ENCODE results near the gene SLC26A11. TPM values are rescaled to one million over a fixed set of nuclear protein-coding genes. Genes with fewer than 3 reads are reported as not detected.
A peak's percentile ranks its signal among the peaks of the same experiment; 100 is the strongest.

SLC26A11 gene
- total and polyA plus RNA-seq, 2 of the 13 experiments (the other 11 are each of a cell fraction or from before 2014, with no cell fraction given) = 8.7 to 13.2 TPM

DNA sequence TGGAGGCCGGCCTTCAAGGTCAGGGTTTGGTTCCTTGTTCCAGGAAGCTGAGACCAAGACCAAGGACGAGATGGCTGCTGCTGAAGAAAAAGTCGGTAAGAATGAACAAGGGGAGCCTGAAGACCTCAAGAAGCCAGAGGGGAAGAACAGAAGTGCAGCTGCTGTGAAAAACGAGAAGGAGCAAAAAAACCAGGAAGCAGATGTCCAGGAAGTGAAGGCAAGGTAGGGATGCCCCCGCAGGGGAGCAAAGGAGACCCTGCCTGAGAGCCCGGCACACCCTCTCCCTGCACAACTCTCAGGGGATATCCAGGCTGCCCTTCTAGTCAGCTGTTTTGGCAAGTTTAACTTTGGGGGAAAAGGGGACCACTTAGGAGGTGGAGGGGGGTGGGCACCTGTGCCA lies 69.4 kb downstream of the SLC26A11 start:
- H3K4me3 ChIP-seq (replicated peaks in 1 of 3; ENCODE audit: insufficient read depth in 1 of 3, low read depth in 2 of 3, low read length in 3 of 3) = no peak overlapping the region
- no peaks in the 10 kb centered on the region for H3K27me3 ChIP-seq (ENCODE audit: control insufficient read depth in 1 of 2, insufficient read depth in 2 of 2, low read length in 2 of 2)
- no peak for ATAC-seq
- no peak overlapping the region for H3K4me2 ChIP-seq (ENCODE audit: low read depth, low read length)
- peaks cover 14% of the 10 kb centered on the region for H3K4me1 ChIP-seq (ENCODE audit: insufficient read depth, low read length)
- POLR2A ChIA-PET = no interaction called here
- H3K9ac ChIP-seq (ENCODE audit: insufficient read depth, low read depth, low read length) = no peak overlapping the region
- peaks cover 26 to 50% of the 10 kb centered on the region in 2 experiments for H3K36me3 ChIP-seq (replicated peaks in 1 of 2; ENCODE audit: control insufficient read depth in 1 of 2, insufficient read depth in 2 of 2, low read length in 2 of 2)
- TF ChIP-seq NFRKB (IDR thresholded peaks at IDR 0.05) (no peak), ZNF75D (CRISPR knock-in tag; IDR thresholded peaks at IDR 0.05; ENCODE audit: borderline replicate concordance) (no peak), CEBPG (CRISPR knock-in tag; IDR thresholded peaks at IDR 0.05) (no peak), ZNF841 (CRISPR knock-in tag; IDR thresholded peaks at IDR 0.05; ENCODE audit: borderline replicate concordance) (no peak), ZNF335 (CRISPR knock-in tag; IDR thresholded peaks at IDR 0.05) (no peak), ZZZ3 (CRISPR knock-in tag; IDR thresholded peaks at IDR 0.05; ENCODE audit: borderline replicate concordance) (no peak), ZNF143 (CRISPR knock-in tag; IDR thresholded peaks at IDR 0.05) (no peak), PPARG (CRISPR knock-in tag; conservative IDR thresholded peaks at IDR 0.05) (no peak)
- TF ChIP-seq, protein P1, sequence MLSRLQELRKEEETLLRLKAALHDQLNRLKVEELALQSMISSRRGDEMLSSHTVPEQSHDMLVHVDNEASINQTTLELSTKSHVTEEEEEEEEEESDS (CRISPR knock-in tag; IDR thresholded peaks at IDR 0.05; ENCODE audit: borderline replicate concordance) = no peak
- no peak for DNase-seq (ENCODE audit: low spot score)
- intact Hi-C loops (cut with micrococcal nuclease; ENCODE audit: unreplicated experiment) (no loop called here), in situ Hi-C loops (cut with HindIII; ENCODE audit: extremely low pct_ligation_motif_present, low pct_unique_long_range_greater_than_20kb) (no loop called here)
- no peak overlapping the region for H2AFZ ChIP-seq (ENCODE audit: low read length)
- FAIRE-seq = no peak
- no TSS peak for BruUV-seq (replicated peaks)
- H3K79me2 ChIP-seq (ENCODE audit: insufficient read depth, low read length) = no peaks in the 10 kb centered on the region
- no peaks in the 10 kb centered on the region for H4K20me1 ChIP-seq (ENCODE audit: insufficient read depth, low read length)
- no peaks in the 10 kb centered on the region for H3K9me3 ChIP-seq (ENCODE audit: low read length)
- WGBS (ENCODE audit: low lambda C conversion rate) = 95% methylated on average over 6 of the region's 6 CpGs
- no peak overlapping the region for H3K27ac ChIP-seq (ENCODE audit: extremely low read length, insufficient read depth, low read length)
- CTCF ChIA-PET (ENCODE audit: low intra/inter-chr PET ratio, low total read pairs) = no interaction called here

DNA sequence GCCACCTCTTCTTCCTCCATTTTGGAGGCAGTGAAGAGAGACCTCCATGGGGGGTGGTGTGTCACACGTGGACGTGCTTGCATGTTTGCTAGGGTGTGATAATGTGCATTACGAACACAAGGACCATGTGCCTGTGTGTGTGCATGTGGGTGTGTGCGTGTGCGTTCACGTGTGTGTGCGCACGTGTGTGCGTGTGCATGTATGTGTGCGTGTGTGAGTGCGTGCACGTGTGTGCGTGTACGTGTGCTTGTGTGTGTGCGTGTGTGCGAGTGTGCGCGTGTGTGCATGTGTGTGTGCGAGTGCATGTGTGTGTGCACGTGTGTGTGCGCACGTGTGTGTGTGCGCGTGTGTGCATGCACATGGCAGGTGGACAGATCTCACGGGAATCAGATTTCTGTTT lies 69.9 kb downstream of the SLC26A11 start:
- H4K20me1 ChIP-seq (ENCODE audit: insufficient read depth, low read length) = no peaks in the 10 kb centered on the region
- no peaks in the 10 kb centered on the region for H3K79me2 ChIP-seq (ENCODE audit: insufficient read depth, low read length)
- intact Hi-C loops (cut with micrococcal nuclease; ENCODE audit: unreplicated experiment) = no loop called here
- ATAC-seq = no peak
- no peak overlapping the region for H2AFZ ChIP-seq (ENCODE audit: low read length)
- no peak overlapping the region for H3K4me2 ChIP-seq (ENCODE audit: low read depth, low read length)
- H3K4me1 ChIP-seq (ENCODE audit: insufficient read depth, low read length) = peaks cover 14% of the 10 kb centered on the region
- H3K9ac ChIP-seq (ENCODE audit: insufficient read depth, low read depth, low read length) = no peak overlapping the region
- H3K4me3 ChIP-seq (replicated peaks in 1 of 3; ENCODE audit: insufficient read depth in 1 of 3, low read depth in 2 of 3, low read length in 3 of 3) = no peak overlapping the region
- H3K36me3 ChIP-seq (replicated peaks in 1 of 2; ENCODE audit: control insufficient read depth in 1 of 2, insufficient read depth in 2 of 2, low read length in 2 of 2) = peaks cover 29 to 55% of the 10 kb centered on the region in 2 experiments
- no peak for FAIRE-seq
- CTCF ChIA-PET (ENCODE audit: low intra/inter-chr PET ratio, low total read pairs) = no interaction called here
- no peak overlapping the region for H3K27ac ChIP-seq (ENCODE audit: extremely low read length, insufficient read depth, low read length)
- BruUV-seq (replicated peaks) = no TSS peak
- no peaks in the 10 kb centered on the region for H3K9me3 ChIP-seq (ENCODE audit: low read length)
- H3K27me3 ChIP-seq (ENCODE audit: control insufficient read depth in 1 of 2, insufficient read depth in 2 of 2, low read length in 2 of 2) = no peaks in the 10 kb centered on the region
- 95% methylated on average over 25 of the region's 25 CpGs for WGBS (ENCODE audit: low lambda C conversion rate)
- no peak for DNase-seq (ENCODE audit: low spot score)
- in situ Hi-C loops (cut with HindIII; ENCODE audit: extremely low pct_ligation_motif_present, low pct_unique_long_range_greater_than_20kb) = no loop called here
- POLR2A ChIA-PET = no interaction called here
- TF ChIP-seq, protein P2, sequence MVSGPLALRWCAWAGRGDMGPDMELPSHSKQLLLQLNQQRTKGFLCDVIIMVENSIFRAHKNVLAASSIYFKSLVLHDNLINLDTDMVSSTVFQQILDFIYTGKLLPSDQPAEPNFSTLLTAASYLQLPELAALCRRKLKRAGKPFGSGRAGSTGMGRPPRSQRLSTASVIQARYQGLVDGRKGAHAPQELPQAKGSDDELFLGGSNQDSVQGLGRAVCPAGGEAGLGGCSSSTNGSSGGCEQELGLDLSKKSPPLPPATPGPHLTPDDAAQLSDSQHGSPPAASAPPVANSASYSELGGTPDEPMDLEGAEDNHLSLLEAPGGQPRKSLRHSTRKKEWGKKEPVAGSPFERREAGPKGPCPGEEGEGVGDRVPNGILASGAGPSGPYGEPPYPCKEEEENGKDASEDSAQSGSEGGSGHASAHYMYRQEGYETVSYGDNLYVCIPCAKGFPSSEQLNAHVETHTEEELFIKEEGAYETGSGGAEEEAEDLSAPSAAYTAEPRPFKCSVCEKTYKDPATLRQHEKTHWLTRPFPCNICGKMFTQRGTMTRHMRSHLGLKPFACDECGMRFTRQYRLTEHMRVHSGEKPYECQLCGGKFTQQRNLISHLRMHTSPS (CRISPR knock-in tag; IDR thresholded peaks at IDR 0.05; ENCODE audit: low read depth) = no peak
- no peak for TF ChIP-seq RFX1 (IDR thresholded peaks at IDR 0.05)
- TF ChIP-seq SIN3B (IDR thresholded peaks at IDR 0.05; ENCODE audit: low read length) = no peak
- TF ChIP-seq ZNF747 (CRISPR knock-in tag; IDR thresholded peaks at IDR 0.05; ENCODE audit: borderline replicate concordance) = no peak
- TF ChIP-seq ZNF550 (CRISPR knock-in tag; IDR thresholded peaks at IDR 0.05; ENCODE audit: borderline replicate concordance) = no peak
- TF ChIP-seq MNT (IDR thresholded peaks at IDR 0.05) = peak; percentile 70
- TF ChIP-seq MTA1 (CRISPR knock-in tag; IDR thresholded peaks at IDR 0.05; ENCODE audit: borderline replicate concordance) = peak; percentile 29; the same call in 1 of the 2 replicates
- peak; percentile 38 for TF ChIP-seq AGO2 (optimal IDR thresholded peaks at IDR 0.05; ENCODE audit: low read depth, low read length)
- TF ChIP-seq KDM5A (IDR thresholded peaks at IDR 0.05; ENCODE audit: borderline replicate concordance, low read length) = no peak

Data from HepG2 (cell line).